ENCODE results near the gene NTN3. TPM values are rescaled to one million over a fixed set of nuclear protein-coding genes. Genes with fewer than 3 reads are reported as not detected.
"Not testable (repeated sequence)": the region's sequence is repeated elsewhere in the genome, so short reads cannot be mapped to it uniquely, and the experiment has no call there.

NTN3 gene
- total and polyA plus RNA-seq, 7 experiments from 2014 or later: not detected

DNA sequence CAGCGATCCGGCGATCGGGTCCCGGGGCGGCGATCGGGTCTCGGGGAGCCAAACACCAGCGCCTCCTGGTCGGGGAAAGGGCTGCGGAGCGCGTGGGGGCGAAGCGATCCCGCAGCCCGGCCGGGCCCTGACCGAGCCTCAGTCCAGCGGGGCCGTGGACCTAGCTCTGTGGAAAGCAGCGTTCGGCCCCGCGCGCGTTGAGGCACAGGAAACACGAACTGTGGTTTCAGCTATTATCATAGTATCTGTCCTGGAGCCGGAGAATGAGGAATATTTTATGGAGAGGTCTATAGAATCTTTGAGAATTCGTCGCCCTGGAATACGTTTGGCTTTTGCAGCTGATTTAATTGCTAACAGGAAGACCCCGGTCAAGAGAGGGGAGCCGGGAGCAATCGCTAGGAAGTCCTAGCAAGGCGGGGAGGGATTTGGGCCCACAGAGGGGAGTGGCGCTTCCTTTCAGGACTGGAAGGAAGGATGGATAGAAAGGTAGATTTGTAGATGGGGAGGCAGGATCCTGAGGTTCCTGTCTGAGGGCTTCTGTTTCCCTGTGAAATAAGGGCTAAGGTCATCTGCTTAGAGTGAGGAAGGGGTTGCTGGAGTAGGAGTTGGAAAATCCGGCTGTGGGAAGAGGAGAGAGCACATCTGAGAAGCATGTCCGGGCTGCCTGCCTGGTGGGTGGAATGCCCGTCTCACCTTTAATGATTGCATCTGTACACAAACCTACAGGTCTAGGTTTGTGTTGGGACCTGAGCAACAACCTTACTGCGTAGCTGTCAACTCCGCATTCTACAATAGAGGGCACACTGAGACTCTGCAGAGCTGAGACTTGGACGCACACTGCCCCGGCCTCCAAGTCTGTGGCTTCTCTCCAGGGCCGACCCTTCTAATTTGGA lies 41.1 kb upstream of the NTN3 start:
- ATAC-seq: no peak
- ChIA-PET POLR2A (interaction anchor here (0.6 to 1.5 kb wide), 6 partner anchors 10 to 235 kb away, joined by 3 to 4 read pairs (median 3); partner anchors contain the start of gene PDPK1), CTCF (interaction anchor here (0.9 to 1.9 kb wide), 5 partner anchors 11 to 72 kb away, joined by 3 to 6 read pairs (median 6); no protein-coding TSS in a partner anchor)
- Mint-ChIP-seq H3K27me3 (no peaks in the 10 kb centered on the region), H3K4me3 (peak overlapping the region; percentile 75 to 97 (median 84)), H3K4me1 (peaks cover 12 to 38% (median 19%) of the 10 kb centered on the region in 7 donors), H3K9me3 (no peaks in the 10 kb centered on the region), H3K27ac (peak overlapping the region; percentile 11 to 85 (median 61)), H3K36me3 (peaks cover 0 to 19% (median 4%) of the 10 kb centered on the region in 5 donors)
- H3K36me3 ChIP-seq (ENCODE audit: control insufficient read depth in 2 of 3, insufficient read depth in 3 of 3, low read length in 3 of 3): peaks cover 0 to 5% (median 0%) of the 10 kb centered on the region in 3 experiments
- intact Hi-C loops (cut with micrococcal nuclease): loop anchor here (1.0 to 5.0 kb wide), 17 partner anchors 13 to 707 kb away; partner anchors contain the start of genes ABCA3 (in 2 of the 2), E4F1 (in 2 of the 2), RNPS1 (in 2 of the 2) and TEDC2 (in 2 of the 2)
- H3K27ac ChIP-seq (ENCODE audit: low read depth, low read length): peak overlapping the region; percentile 68
- no peaks in the 10 kb centered on the region for H3K27me3 ChIP-seq (ENCODE audit: control insufficient read depth in 2 of 2, insufficient read depth in 2 of 2, low read length in 2 of 2)
- peaks cover 5 to 10% of the 10 kb centered on the region in 2 donors for H3K4me1 ChIP-seq (ENCODE audit: control insufficient read depth in 2 of 2, insufficient read depth in 2 of 2, low read length in 2 of 2)
- peak in 5 of 9 donors; percentile 7 to 23 (median 18) for DNase-seq
- peak overlapping the region; percentile 71 for H3K4me3 ChIP-seq (ENCODE audit: low read length)
- H3K9me3 ChIP-seq (ENCODE audit: control insufficient read depth in 2 of 3, low read length in 3 of 3): no peaks in the 10 kb centered on the region

- Mint-ChIP-seq H3K27me3 (no peaks in the 10 kb centered on the region), H3K36me3 (peaks cover 0 to 25% (median 4%) of the 10 kb centered on the region in 5 donors), H3K27ac (no peak overlapping the region), H3K4me3 (no peak overlapping the region), H3K4me1 (peaks cover 12 to 35% (median 19%) of the 10 kb centered on the region in 7 donors), H3K9me3 (no peaks in the 10 kb centered on the region)
- intact Hi-C loops (cut with micrococcal nuclease): no loop called here
- DNase-seq (no peak), ATAC-seq (no peak)
- Histone ChIP-seq H3K27ac (ENCODE audit: low read depth, low read length) (no peak overlapping the region), H3K9me3 (ENCODE audit: control insufficient read depth in 2 of 3, low read length in 3 of 3) (no peaks in the 10 kb centered on the region), H3K4me3 (ENCODE audit: low read length) (no peak overlapping the region), H3K36me3 (ENCODE audit: control insufficient read depth in 2 of 3, insufficient read depth in 3 of 3, low read length in 3 of 3) (peaks cover 0 to 21% (median 0%) of the 10 kb centered on the region in 3 experiments), H3K27me3 (ENCODE audit: control insufficient read depth in 2 of 2, insufficient read depth in 2 of 2, low read length in 2 of 2) (no peaks in the 10 kb centered on the region), H3K4me1 (ENCODE audit: control insufficient read depth in 2 of 2, insufficient read depth in 2 of 2, low read length in 2 of 2) (peaks cover 5 to 10% of the 10 kb centered on the region in 2 donors)
- CTCF ChIA-PET: no interaction called here
- POLR2A ChIA-PET: no interaction called here
Measured at GRCh38 chr16:2432286-2432685, 38.8 kb upstream of the NTN3 start.

DNA sequence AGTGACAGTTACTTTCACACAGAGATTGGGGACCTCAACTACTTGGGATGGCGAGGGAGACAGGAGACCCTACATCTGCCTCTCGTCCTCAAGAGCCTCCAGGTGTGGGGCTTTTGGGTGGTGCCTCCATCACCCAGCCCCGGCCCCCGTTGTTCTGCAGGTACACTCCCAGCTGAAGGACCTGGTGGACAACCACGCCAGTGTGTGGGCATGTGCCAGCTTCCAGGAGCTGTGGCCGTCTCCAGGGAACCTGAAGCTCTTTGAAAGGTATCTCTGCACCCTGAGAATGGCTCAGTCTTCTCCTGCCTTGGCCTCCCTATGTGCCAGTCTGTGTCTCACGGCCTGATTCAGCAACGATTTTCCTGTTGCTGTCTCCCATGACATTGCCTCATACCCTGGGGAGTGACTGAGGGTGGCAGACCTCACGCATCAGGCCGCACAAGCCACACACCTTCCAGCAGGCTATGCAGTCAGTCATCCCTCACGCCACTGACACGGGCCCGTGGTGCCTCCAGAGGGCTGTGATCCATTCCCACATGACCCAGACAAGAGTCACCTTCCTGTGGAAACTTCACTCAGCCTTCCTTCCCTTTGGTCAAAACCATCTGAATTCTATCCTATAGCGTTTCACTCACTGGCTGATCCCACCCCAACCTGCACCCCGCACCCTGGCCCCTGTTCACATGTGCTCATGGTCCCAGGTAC lies 38.1 kb upstream of the NTN3 start:
- intact Hi-C loops (cut with micrococcal nuclease): no loop called here
- H3K4me1 Mint-ChIP-seq: peaks cover 11 to 29% (median 14%) of the 10 kb centered on the region in 7 donors
- H3K9me3 ChIP-seq (ENCODE audit: control insufficient read depth in 2 of 3, low read length in 3 of 3): no peaks in the 10 kb centered on the region
- no peaks in the 10 kb centered on the region for H3K27me3 Mint-ChIP-seq
- ATAC-seq (no peak), DNase-seq (no peak)
- H3K27me3 ChIP-seq (ENCODE audit: control insufficient read depth in 2 of 2, insufficient read depth in 2 of 2, low read length in 2 of 2): no peaks in the 10 kb centered on the region
- H3K36me3 Mint-ChIP-seq: peaks cover 0 to 29% (median 4%) of the 10 kb centered on the region in 5 donors
- ChIA-PET POLR2A (no interaction called here), CTCF (no interaction called here)
- H3K4me1 ChIP-seq (ENCODE audit: control insufficient read depth in 2 of 2, insufficient read depth in 2 of 2, low read length in 2 of 2): peaks cover 5 to 10% of the 10 kb centered on the region in 2 donors
- H3K4me3 Mint-ChIP-seq: no peak overlapping the region
- no peak overlapping the region for H3K27ac ChIP-seq (ENCODE audit: low read depth, low read length)
- no peaks in the 10 kb centered on the region for H3K9me3 Mint-ChIP-seq
- H3K4me3 ChIP-seq (ENCODE audit: low read length): no peak overlapping the region
- no peak overlapping the region for H3K27ac Mint-ChIP-seq
- peaks cover 0 to 21% (median 0%) of the 10 kb centered on the region in 3 experiments for H3K36me3 ChIP-seq (ENCODE audit: control insufficient read depth in 2 of 3, insufficient read depth in 3 of 3, low read length in 3 of 3)

GRCh38 chr16:2435236-2435635 lies 35.9 kb upstream of the NTN3 start:
- H3K27me3 ChIP-seq (ENCODE audit: control insufficient read depth in 2 of 2, insufficient read depth in 2 of 2, low read length in 2 of 2); H3K27ac Mint-ChIP-seq; H3K4me1 ChIP-seq (ENCODE audit: control insufficient read depth in 2 of 2, insufficient read depth in 2 of 2, low read length in 2 of 2); H3K4me3 ChIP-seq (ENCODE audit: low read length); H3K9me3 Mint-ChIP-seq; H3K9me3 ChIP-seq (ENCODE audit: control insufficient read depth in 2 of 3, low read length in 3 of 3); intact Hi-C loops (cut with micrococcal nuclease); ATAC-seq; H3K4me3 Mint-ChIP-seq; POLR2A ChIA-PET; DNase-seq; H3K27me3 Mint-ChIP-seq; H3K27ac ChIP-seq (ENCODE audit: low read depth, low read length): not testable (repeated sequence)
- Mint-ChIP-seq H3K36me3 (peaks cover 0 to 35% (median 4%) of the 10 kb centered on the region in 5 donors), H3K4me1 (peaks cover 3 to 29% (median 12%) of the 10 kb centered on the region in 7 donors)
- H3K36me3 ChIP-seq (ENCODE audit: control insufficient read depth in 2 of 3, insufficient read depth in 3 of 3, low read length in 3 of 3): peaks cover 0 to 23% (median 0%) of the 10 kb centered on the region in 3 experiments
- CTCF ChIA-PET: interaction anchor here (0.7 kb wide), 1 partner anchor 12 kb away, joined by 3 read pairs; no protein-coding TSS in a partner anchor

GRCh38 chr16:2436110-2436509 lies 35.0 kb upstream of the NTN3 start:
- DNase-seq: no peak
- Mint-ChIP-seq H3K36me3 (peaks cover 0 to 33% (median 4%) of the 10 kb centered on the region in 5 donors), H3K27me3 (no peaks in the 10 kb centered on the region), H3K9me3 (no peaks in the 10 kb centered on the region), H3K27ac (no peak overlapping the region), H3K4me3 (no peak overlapping the region), H3K4me1 (peaks cover 0 to 21% (median 6%) of the 10 kb centered on the region in 7 donors)
- peaks cover 0 to 23% (median 0%) of the 10 kb centered on the region in 3 experiments for H3K36me3 ChIP-seq (ENCODE audit: control insufficient read depth in 2 of 3, insufficient read depth in 3 of 3, low read length in 3 of 3)
- H3K27me3 ChIP-seq (ENCODE audit: control insufficient read depth in 2 of 2, insufficient read depth in 2 of 2, low read length in 2 of 2): no peaks in the 10 kb centered on the region
- ChIA-PET POLR2A (no interaction called here), CTCF (no interaction called here)
- H3K9me3 ChIP-seq (ENCODE audit: control insufficient read depth in 2 of 3, low read length in 3 of 3): no peaks in the 10 kb centered on the region
- H3K4me3 ChIP-seq (ENCODE audit: low read length): no peak overlapping the region
- intact Hi-C loops (cut with micrococcal nuclease): no loop called here
- no peak overlapping the region for H3K27ac ChIP-seq (ENCODE audit: low read depth, low read length)
- ATAC-seq: no peak
- H3K4me1 ChIP-seq (ENCODE audit: control insufficient read depth in 2 of 2, insufficient read depth in 2 of 2, low read length in 2 of 2): no peaks in the 10 kb centered on the region

- Mint-ChIP-seq H3K9me3 (no peaks in the 10 kb centered on the region), H3K27ac (no peak overlapping the region), H3K4me3 (no peak overlapping the region), H3K27me3 (no peaks in the 10 kb centered on the region), H3K4me1 (peaks cover 0 to 18% (median 6%) of the 10 kb centered on the region in 7 donors), H3K36me3 (peaks cover 0 to 35% (median 4%) of the 10 kb centered on the region in 5 donors)
- ChIA-PET POLR2A (no interaction called here), CTCF (interaction anchor here (0.5 kb wide), 1 partner anchor 67 kb away, joined by 5 read pairs; no protein-coding TSS in a partner anchor)
- Histone ChIP-seq H3K9me3 (ENCODE audit: control insufficient read depth in 2 of 3, low read length in 3 of 3) (no peaks in the 10 kb centered on the region), H3K27me3 (ENCODE audit: control insufficient read depth in 2 of 2, insufficient read depth in 2 of 2, low read length in 2 of 2) (no peaks in the 10 kb centered on the region), H3K36me3 (ENCODE audit: control insufficient read depth in 2 of 3, insufficient read depth in 3 of 3, low read length in 3 of 3) (peaks cover 0 to 23% (median 0%) of the 10 kb centered on the region in 3 experiments), H3K4me1 (ENCODE audit: control insufficient read depth in 2 of 2, insufficient read depth in 2 of 2, low read length in 2 of 2) (no peaks in the 10 kb centered on the region), H3K4me3 (ENCODE audit: low read length) (no peak overlapping the region), H3K27ac (ENCODE audit: low read depth, low read length) (no peak overlapping the region)
- DNase-seq (no peak), ATAC-seq (no peak)
- intact Hi-C loops (cut with micrococcal nuclease): no loop called here
Measured at GRCh38 chr16:2437032-2437790, 33.9 kb upstream of the NTN3 start.

Data from naive thymus-derived CD4-positive, alpha-beta T cell (primary cell).